CD4-positive, alpha-beta T cell treated with Interleukin-12 subunit alpha and Interleukin-12 subunit beta, for 1 hour (primary cell): ENCODE measurements around the gene KCNB1.

ENCODE experiments used
- DNase-seq: peaks from one replicate; pipeline ENCODE4 v3.0.0-alpha.2; 2020

The KCNB1 gene

DNA sequence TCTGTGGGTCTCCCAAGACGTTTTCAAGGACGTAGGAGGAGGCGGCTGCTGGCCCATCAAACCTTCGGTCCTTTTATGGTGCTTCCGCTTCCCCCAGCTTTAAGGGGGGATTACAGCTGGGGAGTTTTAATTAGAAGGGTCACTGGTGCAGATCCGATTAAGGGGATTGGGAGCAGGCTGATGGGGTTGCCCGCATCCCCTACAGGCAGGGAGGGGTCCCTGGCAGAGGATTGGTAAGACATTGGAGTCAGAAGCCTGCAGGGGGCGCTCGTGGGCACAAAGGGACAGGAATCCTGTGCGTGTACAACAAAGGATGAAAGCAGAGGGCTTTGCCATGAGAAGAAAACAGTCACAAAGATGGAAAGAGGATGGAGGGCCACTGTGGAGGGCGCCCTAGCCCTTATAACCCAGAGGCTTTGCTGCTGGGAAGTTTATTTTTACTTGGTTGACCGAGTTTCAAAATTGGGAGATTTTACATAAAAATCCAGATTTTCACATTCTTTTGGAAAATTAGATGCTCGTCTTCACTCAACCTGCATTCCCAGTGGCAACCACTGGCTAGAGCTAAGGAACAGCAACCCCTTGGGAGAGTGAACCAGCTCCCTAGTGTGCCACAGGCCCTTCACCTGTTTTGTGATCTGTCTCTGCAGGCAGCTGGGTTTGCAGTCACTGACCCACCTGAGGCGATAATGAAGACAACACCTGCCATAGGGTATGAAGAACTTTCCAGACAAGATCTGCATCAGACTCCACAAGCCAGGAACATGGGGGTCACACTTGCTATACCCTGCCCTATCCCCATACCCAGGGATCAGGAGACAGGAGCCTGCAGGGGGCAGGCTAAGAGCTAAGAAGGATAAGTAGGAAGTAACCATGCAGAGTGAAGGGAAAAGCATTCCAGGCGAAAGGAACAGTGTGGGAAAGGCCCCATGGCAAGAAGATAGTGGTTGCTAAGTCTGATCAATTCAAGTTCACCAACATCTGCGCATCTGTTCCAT lies 97.7 kb downstream of the KCNB1 start:
- peak; percentile 44 for DNase-seq

DNA sequence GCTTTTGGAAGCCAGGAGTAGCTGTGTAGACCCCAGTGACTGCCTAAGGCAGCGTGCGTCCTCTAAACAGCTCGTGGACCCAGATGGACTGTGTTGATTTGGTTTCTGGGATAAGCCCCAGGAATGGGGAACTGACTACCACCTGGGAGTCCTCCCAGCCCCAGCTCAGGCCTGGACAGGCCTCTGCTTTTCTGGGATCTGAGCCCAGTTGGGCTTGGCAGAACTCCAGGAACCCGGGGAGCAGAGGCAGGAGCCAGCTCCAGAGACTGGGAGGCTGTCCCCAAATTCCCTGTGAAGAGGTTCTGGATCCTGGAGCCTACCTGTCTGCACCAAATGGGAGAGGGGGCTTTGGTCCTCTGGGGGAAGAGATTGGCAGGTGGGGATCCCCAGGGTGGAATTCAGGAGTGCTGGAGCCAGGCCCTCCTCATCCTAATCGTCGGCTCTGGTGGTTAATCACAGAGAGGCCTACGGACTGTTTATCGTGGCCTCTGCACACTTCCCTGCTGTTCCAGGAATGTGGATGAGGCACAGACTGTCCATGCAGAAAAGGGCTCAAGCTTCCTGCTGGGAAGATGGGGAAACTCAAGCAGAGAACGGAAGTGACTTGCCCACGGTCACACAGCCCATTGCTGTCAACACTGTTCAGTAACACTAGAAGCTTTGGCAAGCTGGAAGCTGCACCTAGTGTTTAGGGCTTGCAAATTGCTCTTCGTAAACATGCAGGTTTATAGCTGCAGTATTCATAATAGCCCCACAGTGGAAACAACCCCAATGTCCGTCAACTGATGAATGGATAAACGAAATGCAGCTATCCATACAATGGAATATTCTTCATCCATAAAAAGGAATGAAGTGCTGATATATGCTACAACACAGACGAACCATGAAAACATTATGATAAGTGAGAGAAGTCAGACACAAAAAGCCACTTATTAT lies 100.6 kb downstream of the KCNB1 start:
- no peak for DNase-seq

DNA sequence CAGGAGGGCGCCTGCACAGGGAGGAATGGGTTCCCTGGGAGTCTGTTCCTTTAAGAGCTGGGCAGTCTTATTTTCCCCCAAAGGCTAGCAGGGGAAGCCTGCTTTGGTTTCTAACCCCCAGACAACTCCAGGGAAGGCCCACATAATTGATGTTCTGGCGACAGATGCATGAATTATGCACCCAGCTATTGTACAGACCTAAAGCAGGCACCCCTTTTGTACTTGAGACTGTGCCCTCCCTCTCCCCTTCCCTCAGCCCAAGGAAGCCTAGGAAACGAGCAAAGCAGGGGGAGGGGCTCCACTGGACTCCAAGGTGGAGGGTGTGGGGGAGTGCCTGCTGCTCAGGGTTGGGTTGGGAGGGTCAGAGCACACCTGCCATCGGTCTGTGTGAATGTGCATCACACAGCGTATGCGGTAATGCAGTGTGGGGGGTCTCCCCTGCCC lies 102.1 kb downstream of the KCNB1 start:
- DNase-seq, result no peak

DNA sequence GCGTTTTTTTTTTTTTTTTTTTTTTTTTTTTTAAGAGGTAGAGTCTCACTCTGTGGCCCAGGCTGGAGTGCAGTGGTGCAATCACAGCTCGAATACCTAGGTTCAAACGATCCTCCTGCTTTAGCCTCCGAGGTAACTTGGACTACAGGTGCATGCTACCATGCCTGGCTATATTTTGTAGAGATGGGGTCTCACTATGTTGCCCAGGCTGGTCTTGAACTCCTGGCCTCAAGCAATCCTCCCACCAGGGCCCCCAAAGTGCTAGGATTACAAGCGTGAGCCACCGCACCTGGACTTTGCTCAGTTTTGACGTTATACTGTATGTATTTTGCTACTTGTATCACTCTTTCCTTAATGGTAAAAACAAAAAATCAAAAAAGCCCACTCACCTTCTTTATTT lies 103.1 kb downstream of the KCNB1 start:
- no peak for DNase-seq

DNA sequence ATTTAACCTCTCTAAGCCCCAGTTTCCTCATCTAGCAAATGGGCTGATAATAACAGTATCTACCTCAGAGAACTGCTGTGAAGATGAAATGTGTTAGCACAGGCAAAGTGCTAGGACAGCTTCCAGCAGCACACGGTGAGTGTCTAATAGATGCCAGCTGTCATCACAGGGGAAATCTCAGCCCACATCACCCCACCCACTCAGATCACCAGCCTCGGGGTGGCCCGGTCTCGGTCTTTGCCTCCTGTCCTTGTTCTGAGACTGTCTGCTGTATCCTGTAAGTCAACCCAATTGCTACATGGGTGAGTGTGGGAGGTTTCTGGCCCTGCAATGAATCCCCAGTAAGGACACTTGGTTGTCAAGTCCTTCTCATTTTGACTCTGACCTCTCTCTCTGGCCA lies 105.1 kb downstream of the KCNB1 start:
- DNase-seq, result no peak

DNA sequence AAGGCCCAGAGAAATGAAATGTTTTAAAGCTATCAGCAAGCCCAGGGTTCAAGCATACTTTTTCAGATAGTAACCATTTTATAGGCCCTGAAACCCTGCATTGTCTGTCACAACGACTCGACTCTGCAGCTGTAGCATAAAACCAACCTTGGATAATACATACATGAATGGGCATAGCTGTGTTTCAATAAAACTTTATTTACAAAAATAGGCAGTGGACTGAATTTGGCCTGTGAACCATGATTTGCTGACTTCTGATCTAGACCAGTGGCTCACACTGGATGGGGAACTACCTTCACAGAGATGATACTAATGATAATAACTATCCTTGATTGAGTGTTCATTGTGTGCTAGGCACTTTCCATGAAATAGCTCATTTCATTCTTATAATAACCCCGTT lies 107.3 kb downstream of the KCNB1 start:
- DNase-seq, result no peak

DNA sequence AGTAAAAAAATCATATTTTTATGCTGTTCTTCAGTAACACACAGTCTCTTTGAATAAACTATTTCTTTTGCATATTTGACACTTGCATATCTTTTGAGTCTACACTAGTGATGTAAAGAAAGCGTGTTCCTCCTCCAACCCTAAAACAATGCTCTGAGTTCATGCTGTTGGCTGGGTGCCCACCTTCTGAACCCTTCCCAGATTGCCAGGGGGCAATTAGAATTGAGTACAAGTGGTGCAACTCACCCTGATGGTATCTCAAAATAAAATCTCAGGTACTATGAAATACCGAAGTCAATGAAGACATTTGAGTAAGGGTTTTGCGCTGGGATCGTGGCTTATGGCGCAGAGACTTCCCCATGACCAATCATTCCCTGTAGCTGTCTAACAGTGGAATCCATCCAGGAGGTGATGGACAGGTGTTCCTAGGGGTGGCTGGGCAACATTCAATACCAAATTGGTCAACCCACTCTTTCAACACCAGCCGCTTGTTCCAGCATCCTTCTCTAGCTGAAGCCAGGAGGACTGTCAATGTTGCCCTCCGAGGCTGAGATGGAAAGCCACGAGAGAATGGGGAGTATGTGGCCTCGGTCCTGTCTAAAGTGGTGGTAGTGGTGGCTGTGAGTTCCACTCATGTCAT lies 110.3 kb downstream of the KCNB1 start:
- DNase-seq, result no peak

DNA sequence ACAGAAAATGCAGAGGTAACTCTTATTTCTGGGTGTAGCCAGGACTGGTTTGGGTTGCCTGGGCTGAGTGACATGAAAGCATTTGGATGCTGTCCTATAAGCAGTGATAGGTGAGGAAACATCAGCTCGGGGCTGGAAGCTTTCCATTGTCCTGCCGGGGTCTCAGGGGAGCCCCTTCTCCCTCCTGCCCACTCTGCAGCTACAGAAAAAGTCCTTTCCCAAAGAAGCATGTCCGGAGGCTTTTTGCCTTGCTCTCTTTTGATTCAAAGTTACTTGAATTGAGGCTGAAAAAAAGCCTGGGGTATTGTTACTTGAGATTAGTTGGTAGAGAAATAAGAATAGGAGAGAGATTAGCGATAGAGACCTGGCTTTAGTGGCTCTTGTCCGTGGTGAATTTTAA lies 113.9 kb downstream of the KCNB1 start:
- no peak for DNase-seq

DNA sequence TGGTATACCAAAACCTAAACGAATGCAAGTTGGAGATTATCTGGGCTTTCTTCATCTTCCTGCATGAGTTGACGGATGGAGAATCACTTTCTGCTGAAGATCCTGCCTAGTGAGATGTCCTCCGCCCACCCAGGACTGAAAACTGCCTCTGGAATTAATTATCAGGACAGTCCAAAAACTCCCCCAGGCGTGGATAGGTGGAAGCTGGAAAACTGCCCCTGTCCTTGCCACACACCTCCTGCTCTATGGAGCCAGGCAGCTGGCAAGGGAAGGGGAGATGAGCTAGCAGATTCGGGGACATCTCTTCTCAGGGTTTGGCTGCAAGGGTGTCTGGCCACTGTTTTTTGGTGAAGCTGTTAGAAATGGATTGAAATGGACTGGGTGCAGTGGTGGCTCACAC lies 115.4 kb downstream of the KCNB1 start:
- no peak for DNase-seq

DNA sequence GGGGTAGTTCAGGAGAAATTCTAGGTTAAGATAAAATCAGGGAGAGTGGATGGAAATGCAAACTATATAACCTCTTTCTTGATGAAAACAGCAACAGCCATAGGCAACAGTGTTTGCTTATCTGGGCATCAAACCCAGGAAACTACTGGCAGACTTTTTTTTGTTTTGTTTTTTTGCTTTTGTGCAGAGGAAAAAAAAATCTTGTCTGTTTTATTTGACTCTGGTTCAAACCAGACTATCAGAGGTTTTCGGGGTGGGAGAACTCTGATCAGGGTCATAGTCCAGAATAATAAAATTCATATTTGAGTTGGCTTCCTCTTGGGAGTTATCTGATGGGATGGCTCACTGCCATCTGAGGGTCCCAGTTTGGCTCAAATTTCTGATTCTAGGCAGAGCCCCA lies 115.8 kb downstream of the KCNB1 start:
- no peak for DNase-seq

DNA sequence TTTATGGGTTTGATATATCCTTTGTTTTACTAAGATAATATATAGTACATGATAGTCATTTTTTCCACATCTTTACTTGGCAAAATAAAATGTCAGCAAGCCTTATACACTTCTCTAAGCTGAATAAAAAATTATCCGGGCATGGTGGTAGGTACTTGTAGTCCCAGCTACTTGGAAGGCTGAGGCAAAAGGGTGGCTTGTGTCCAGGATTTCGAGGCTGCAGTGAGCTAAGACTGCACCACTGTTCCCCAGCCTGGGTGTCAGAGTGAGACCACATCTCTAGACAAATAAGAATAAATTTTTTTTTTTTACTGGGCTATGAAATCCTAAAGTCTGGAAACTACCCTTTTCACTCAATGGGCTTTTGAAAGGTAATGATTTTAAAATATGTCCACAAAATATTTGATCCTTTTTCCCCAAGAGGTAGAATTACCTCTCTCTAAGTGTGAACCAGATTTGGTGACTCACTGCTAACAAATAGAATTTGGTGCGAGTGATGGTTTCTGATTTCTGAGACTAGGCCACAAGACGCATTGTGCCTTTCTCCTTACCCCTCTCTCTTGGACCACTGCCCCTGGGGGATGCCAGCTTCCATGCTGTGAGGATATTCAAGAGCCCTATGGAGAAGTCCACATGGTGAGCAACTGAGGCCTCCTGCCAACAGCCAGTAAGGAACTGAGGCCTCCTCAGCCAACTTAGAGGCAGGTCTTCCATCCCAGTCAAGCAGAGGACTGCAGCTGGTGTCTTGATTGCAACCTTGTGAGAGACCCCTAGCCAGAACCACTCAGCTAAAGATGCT lies 120.4 kb downstream of the KCNB1 start:
- no peak for DNase-seq

DNA sequence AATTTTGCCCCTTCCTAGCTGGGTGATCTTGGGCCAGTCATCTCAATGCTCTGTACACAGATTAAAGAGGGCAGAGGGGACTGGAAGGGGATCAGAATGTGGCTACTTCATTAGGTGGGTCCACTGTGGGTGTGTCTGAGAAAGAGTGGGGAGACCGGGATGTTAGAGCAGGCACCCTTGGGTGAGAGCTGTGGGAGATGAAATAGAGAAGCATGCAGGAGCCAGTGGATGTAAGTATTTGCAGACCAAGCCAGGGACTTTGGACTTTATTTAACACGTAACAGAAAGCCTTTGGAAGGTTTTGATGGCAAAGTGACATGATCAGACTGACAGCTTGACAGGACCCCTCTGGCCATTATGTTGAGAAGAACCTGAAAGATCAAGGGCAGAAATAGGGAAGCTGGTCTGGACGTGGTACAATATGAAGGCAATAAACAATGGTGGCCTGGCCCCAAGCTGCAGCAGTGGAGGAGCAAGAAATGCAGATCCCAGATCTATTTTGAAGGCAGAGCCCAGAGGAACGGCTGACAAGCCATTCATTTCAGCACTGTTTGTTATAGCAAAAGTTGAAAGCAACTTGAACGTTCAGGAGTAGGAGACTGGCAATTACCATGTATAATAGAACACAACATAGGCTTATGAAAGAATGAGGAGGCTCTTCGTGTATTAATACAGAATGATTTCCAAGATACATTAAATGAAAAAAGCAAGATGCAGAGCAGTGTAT lies 122.1 kb downstream of the KCNB1 start:
- DNase-seq, result no peak

DNA sequence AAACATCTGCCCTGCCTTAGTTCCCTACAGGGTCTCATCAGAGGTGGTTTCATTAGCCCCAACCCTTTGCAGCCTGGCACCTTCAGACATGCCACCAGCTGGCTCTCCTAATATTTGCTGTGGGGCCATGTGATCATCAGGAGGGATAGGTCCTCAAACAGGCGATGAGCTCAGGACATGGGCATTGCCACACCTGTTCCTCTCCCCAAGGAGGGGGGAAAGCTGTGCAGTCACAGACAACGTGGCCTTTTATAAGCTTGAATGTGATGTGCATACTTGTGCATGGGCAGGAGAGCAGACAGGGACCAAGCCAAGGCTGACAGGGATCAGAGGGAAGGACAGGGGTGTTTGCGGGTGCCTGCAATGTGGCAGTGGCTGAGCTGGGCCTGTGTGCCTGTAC lies 125.8 kb downstream of the KCNB1 start:
- DNase-seq, result no peak

DNA sequence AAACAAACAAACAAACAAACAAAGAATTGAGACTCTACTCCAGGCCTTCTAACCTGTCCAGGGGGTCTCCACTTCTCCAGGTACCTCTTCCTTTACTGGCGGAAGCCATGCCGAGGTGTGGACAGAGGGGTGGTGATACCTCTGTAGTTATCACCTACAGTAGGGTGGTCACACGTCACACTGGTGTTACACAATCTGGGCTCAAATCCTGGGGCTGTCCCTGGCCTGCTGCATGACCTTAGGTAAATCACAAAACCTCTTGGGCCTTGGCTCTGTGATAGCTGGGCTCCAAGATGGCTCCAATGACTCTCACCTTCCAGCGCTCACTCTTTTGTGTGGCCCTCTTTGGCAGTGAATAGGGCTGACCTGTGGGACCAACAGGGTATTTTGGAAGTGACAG lies 127.8 kb downstream of the KCNB1 start:
- no peak for DNase-seq

DNA sequence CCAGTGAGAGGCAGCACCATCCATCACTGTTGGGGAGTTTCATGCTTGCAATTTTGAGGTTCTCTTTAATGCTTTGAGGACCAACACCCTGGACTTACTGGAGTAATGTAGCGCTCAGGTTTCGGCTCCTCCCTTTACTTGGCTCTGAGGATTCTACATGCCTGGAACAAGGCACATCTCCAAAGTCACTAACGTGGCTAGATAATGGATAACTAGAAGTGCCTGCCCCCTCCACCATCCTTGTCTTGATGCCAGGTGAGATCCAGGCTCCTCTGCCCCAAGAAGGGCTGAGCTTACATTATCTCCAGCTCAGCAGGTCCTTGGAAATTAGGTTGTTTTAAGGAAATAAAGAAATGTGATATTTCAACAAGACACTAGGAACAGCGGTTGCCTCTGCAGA lies 129.1 kb downstream of the KCNB1 start:
- DNase-seq, result no peak

DNA sequence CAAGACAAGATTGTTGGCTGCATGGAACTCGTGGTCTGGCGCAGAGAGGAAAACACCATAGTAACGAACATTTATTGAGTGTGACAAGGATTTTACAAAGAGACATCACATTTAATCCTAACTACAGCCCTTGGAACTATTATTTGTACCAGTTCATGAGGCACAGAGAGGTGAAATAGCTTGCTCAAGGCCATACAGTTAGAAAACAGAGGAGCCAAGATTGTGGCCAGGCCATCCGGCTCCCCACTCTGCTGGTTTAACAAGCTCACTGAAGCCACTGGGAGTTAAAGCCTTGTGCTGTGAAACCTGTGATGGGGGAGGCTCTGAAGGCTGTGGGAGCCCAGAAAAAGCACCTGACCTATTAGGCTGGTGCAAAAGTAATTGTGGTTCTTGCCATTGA lies 129.7 kb downstream of the KCNB1 start:
- no peak for DNase-seq

DNA sequence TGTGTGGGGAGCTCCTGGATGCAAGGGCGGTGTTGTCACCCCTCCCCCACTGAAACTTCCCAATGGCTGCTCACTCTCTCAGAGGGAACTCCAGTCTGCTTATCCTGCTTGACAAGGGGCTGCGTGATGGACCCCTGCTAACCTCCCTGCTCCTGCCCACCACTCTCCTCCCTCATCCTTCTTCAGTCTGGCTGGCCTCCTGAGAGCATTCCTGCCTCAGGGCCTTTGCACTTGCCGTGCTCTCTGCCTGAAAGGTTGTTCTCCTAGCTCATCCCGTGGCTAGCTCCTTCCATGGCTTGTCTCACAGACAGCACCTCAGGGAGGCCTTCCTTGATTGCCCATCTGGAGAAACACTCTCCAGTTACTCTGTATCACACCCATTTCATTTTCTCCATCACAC lies 130.7 kb downstream of the KCNB1 start:
- DNase-seq, result no peak

DNA sequence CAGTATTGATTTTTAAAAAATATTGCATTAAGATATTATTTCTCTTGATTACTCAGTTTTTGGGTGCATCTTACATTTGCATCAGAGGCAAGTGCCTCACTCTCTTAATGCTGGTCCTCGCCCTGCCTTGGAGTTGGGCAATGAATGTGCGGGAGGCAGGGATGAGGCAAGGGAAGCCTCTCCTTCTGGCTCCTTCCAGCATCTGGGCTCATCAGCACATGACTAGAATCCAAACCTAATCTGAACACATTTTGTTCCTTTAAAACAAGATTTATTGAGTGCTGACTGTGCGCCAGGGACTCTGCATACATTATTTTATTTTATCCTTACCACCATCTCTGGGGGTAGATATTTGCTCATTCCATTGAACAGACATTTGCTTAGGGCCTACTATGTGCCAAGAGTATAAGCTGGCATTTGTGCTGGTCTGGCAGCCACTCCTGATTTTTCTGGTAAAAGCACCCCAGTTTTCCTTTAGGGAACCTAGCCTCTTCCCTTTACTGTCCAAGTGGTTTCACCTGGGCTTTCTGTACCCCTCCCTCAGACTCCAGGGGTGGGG lies 132.7 kb downstream of the KCNB1 start:
- DNase-seq, result no peak

DNA sequence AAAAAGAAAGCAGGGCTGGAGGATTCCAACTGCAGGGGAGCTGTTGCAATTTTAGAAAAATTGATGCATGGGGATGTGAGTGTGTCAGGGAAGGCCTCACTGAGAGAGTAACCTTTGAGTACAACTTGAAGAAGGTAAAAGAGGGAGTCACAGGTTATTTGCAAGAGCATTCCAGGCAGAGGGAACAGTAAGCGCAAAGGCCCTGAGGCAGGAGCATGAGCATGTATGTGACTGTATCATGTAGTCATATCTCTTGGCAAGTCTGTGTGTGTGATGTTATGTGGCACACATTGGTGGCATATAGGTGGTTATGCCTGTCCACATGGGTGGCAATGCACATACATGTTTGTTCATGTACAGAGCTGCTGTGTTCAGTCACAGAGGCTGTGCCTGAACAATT lies 133.4 kb downstream of the KCNB1 start:
- DNase-seq, result no peak

DNA sequence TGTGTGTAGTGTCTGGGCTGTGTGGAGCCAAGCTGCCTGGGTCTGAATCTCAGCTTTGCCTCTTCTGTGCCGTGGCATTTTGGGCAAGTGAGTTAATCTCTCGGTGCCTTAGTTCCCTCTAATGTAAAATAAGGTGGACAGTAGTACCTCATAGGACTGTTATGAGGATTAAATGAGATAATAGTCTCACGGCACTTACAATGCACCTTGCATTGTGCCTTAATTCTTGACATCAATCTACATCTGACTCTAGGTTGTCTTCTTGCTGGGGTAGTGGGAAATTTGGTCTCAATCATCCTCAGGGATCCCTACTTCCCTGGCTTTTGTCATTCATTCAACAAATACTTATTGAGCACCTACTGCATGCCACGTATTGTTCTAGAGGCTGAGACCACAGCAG lies 133.9 kb downstream of the KCNB1 start:
- no peak for DNase-seq

DNA sequence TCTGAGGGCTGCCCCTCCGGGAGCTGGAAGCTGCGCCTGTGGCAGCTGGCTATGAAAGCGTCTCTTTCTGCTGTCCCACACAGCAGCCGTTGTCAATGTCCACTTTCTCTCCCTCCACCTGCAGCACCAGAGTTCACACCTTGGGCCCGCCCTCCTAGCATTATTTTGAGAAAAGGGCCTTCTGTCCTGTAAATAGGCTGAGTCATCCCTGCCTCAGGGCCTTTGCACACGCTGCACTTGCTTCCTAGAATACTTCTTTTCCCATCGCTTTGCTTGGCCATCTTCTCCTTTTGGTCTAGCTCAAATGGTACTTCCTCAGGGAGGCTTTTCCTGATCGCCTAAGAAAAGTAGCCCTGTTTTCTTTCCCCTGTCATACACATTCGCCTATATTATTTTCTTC lies 135.3 kb downstream of the KCNB1 start:
- no peak for DNase-seq
